GM19324 (cell line): ENCODE measurements around the gene ARMH3.
"Not testable (repeated sequence)": the region's sequence is repeated elsewhere in the genome, so short reads cannot be mapped to it uniquely, and the experiment has no call there.

Experiments
- ATAC-seq: cut with Tn5 transposase; IDR thresholded peaks from one replicate; pipeline ENCODE4 v1.9.1; 2021; ENCODE audit warnings: mild to moderate bottlenecking, moderate library complexity; ENCODE audit not compliant: unreplicated experiment, low FRiP score

ARMH3 gene

DNA sequence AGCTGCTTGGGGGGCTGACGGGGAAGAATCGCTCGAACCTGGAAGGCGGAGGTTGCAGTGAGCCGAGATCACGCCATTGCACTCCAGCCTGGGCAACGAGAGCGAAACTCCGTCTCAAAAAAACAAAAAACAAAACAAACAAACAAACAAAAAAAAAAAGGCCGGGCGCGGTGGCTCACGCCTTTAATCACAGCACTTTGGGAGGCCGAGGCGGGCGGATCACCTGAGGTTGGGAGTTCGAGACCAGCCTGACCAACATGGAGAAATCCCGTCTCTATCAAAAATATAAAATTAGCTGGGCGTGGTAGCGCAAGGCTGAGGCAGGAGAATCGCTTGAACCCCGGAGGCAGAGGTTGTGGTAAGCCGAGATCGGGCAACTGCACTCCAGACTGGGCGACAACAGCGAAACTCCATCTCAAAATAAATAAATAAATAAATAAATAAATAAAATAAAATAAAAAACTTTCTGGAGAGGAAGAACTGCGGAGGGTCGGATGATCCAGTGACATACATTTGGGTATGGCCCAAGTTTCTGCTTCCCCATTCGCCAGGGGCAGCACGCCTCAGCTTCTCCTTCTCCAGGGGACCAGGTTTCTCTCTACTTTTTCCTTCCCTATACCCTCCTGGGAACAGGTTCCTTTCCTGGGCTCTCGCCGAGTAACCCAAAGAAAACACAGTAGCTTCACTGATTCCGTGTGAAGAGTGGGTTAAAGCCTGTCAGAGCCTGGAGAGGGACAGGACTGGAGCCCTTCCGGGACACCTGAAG lies 909 bp downstream of the ARMH3 start:
- ATAC-seq: not testable (repeated sequence)

DNA sequence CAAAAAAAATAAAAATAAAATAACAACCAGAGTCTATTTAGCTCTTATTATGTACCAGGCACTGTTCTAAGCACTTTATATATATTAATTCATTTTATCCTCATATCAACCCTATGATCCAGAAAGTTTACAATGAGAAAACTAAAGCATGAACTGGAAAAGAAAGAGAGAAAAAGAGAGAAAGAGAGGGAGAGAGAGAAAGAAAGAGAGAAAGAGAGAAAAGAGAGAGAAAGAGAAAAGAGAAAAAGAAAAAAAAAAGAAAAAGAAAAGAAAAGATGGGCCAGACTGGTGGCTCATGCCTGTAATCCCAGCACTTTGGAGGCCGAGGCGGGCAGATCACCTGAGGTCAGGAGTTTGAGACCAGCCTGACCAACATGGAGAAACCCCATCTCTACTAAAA lies 9.9 kb downstream of the ARMH3 start:
- ATAC-seq: no peak

DNA sequence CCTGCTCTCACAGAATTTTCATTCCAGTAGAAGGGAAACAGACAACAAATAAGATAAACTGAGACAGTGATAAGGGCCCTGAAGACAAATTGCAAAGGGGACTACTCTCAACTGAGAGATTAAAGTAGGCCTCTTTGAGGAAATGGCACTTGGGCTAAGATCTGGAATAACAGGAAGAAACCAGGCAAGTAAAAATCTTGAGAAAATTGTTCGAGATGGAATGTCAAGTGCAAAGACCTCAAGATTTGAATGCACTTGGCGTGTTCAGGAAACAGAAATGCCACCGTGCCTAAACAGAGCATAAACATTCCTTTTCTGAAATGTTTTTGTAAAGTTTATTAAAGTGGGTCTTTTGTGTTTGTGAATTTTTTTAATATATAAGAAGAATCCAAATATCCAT lies 10.7 kb downstream of the ARMH3 start:
- ATAC-seq: no peak

DNA sequence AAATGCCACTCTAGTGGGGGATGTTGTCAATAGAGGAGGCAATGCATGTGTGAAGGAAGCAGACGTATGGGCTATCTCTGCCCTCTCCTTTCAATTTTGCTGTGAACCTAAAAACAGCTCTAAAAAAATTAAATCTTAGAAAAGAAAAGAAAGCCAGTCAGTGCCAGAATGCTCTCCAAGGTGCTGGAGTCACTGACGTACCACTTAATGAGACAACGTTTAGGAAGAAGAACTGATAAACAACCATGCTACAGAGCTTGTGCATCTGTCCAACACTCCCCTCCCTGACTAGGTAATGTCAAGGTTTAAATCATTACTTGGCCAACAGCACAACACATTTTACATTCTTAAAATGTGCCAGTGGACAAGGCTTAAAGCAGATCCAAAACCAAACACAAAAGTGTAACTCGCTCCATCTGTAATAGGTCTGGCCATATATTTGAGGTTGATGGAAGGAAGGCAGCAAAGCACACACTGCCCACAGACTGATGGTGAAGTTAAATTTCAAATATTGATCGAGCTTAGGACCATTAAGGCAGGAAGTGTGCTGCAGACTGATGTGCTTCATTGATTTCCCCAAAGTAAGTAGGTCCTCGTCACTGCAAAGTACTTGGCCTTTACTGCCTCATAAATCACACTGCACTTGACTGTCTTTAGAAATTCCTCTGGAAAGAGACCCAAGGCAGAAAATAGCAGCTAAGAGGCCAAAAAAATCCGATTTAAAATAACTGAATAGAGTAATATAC lies 15.5 kb downstream of the ARMH3 start:
- no peak for ATAC-seq

DNA sequence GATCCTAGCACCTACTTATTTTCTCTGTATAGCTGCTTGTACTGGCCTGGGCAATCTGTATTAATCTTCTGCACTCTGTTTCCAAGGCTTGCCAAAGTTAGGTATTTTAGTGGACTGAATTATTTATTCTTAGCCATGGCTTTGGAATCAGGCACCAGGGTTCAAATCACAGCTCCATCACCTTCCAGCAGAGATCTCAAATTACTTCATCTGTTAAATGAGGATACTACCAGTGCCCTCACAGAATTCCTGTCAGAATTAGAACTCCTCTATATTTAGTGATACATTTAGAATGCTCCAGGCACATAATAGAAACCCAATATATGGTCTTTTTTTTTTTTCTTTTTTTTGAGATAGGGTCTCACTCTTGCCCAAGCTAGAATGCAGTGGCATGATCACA lies 17.6 kb downstream of the ARMH3 start:
- ATAC-seq: no peak

DNA sequence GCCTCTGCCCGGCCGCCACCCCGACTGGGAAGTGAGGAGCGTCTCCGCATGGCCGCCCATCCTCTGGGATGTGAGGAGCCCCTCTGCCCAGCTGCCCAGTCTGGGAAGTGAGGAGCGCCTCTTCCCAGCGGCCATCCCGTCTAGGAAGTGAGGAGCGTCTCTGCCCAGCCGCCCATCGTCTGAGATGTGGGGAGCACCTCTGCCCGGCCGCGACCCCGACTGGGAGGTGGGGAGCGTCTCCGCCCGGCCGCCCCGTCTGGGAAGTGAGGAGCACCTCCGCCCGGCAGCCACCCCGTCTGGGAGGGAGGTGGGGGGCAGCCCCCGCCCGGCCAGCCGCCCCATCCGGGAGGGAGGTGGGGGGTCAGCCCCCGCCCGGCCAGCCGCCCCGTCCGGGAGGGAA lies 20.2 kb downstream of the ARMH3 start:
- not testable (repeated sequence) for ATAC-seq

DNA sequence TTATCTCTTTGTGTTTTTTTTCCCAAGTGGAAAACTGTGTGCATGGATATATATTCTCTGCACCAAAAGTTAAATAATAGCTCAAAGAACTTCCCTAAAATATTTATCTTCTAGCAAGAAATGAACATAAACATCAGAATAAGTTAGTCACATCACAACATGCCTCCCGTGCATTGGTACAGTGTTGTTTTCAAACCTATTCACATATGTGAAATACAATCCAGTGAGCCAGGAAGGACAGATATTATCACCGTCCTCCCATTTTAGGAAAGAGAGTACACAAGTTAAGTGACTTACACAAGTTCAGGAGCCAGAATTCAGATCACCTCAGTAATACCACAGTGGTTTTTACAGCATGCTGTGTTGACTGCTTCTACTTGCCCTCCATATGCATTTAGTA lies 22.2 kb downstream of the ARMH3 start:
- no peak for ATAC-seq

DNA sequence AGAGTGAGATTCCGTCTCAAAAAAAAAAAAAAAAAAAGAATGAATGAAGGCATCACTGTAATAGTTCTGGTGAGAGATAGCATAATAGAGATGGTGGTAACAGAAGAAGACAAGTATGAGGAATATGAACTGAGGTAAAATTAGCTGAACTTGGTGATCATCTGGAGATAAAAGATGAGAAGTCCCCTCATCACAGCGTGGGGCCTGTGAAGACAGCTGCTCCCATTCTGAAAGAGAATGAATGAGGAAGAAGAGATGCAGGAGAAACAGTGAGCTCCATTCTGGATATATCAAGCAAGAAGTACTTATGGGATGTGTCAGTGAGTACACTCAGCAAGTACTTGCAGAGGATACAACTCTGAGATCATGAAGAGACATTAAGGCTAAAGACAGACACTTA lies 28.7 kb downstream of the ARMH3 start:
- no peak for ATAC-seq

DNA sequence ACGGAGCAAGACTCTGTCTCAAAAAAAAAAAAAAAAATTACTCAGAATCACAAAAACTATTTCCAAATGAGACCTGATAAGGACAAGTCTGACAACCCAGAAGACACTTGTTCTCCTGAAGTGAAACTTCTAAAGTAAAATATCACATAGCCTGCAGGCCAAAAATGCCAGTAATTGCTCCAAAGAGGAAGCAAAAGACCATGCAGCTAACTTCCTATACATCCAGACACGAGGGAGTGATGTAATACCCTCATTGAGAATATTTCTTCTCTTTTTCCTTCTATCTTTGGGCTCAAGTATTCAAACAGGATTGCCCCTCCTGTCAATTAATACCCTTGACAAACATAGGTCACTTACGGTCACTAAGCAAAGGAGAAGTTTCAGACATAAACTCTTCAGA lies 31.2 kb downstream of the ARMH3 start:
- no peak for ATAC-seq

DNA sequence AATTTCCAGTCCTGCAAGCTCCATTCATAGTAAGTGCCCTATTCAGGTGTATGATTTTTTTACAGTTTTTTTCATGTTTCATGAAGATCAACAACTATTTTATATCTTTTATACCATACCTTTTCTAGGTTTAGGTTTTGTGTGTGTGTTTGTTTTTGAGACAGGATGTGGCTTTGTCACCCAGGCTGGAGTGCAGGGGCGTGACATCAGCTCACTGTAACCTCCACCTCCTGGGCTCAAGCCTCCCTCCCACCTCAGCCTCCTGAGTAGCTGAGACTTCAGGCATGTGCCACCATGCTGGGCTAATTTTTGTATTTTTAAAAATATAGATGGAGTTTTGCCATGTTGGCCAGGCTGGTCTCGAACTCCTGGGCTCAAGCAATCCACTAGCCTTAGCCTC lies 35.0 kb downstream of the ARMH3 start:
- ATAC-seq: no peak

DNA sequence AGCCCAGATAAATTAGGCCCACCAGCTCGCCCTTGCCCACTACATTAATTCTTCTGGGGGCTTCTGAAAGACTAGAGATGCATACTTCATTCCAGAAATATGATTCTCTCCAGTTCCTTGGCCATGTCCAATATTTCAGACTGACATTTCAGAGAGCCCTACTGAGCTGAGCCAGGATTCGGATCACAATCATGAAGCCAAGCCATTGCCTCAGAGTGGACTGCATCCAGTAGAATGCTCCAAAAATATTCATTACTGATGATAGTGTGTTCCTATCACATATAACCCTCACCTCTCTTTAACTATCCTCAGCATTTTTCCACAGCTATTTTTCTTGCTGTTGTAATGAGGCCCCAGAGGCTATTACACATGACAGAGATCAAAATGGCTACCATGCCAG lies 38.7 kb downstream of the ARMH3 start:
- ATAC-seq: no peak

DNA sequence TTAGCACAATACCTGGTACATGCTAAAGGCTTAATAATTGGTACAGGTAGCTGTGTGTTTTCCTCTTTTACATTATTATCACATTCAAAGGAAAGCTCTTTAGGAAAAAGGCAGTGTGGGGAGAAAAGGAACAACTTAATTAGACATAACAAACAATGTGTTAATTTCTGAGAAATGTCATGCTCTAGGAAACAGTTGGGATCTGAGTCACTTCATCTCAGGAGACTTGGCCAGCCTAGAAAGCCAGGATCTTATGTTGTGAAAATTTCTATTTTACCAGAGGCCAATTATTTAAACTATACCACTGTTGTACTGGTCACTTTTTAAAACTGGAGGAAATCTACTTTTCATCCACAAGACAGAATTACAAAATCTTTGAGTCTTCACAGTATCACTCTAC lies 39.6 kb downstream of the ARMH3 start:
- ATAC-seq: no peak

DNA sequence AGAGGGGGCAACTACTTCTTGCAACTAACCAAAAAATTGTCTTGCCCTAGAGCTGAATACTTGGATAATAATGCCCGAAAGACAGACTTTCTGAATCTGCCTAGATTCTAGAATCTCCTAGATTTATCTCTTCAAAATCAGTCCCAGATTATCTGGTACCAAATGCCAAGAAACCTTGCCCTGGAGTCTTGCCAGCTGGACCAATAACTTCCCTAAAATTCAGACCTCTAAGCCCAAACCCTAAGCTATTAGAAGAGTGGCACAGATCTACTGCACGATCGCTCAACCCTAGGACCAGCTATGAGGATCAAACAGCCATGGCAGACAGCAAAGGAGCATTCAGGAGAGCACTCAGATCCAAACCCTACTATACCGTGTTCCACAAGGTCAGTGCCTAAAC lies 45.0 kb downstream of the ARMH3 start:
- no peak for ATAC-seq

DNA sequence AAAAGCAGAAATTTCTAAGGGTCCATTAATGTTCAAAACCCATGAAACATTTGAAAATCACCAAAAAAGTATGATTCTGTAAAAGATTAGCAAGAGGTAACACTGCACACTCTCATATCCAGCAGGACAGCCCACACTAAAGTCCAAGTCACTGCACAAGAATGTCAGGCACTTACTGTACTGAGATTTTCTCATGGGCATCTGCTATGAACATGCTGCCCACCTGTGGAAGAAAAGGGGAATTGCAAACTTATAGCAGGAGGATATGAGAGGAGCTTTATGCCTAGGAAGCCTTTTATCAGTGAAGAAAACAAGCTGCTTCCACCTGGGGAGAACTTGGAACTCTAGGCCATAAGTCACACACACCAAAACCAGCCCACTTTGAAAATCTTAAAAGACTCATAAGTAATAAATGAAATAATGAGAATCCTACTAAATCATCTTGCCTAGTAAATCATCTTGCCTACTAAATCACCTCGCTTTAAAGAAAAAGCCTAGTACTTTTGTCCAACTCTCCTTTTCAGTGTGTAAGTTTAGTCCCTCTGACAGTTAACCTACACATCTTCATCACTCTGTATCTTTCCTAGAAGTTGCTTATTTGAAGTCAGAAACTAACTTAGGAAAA lies 46.1 kb downstream of the ARMH3 start:
- ATAC-seq: peak; percentile 47

DNA sequence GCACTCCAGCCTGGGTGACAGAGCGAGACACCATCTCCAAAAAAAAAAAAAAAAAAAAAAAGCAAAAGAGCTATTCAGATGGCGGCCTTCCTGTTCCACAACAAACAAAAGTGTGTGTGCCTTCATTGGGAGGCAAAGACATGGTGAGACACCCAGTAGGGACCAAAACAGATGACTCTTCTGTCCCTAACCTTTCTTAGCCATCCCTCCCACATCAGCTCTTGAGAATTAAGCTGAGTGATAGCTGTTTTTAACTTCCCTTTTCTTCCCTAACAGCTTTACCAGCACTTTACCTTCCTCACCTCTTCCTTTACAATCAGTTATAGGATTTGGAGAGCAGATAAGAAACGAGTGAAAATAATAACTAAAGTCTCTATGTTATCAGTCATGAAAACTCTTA lies 48.2 kb downstream of the ARMH3 start:
- no peak for ATAC-seq

DNA sequence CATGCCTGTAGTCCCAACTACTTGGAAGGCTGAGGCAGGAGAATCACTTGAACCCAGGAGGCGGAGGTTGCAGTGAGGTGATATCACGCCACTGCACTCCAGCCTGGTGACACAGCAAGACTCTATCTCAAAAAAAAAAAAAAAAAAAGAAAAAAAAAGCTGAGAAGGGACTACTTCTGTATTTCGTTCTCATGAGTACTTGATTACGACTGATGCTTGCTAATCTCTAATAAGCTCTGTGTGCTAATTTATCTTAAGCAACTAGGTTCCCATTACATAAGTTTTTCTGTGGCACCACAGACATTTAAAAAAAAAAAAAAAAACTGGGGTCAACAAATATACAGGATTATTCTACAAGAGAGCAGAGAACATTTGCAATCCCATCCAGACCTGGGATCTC lies 48.9 kb downstream of the ARMH3 start:
- not testable (repeated sequence) for ATAC-seq

DNA sequence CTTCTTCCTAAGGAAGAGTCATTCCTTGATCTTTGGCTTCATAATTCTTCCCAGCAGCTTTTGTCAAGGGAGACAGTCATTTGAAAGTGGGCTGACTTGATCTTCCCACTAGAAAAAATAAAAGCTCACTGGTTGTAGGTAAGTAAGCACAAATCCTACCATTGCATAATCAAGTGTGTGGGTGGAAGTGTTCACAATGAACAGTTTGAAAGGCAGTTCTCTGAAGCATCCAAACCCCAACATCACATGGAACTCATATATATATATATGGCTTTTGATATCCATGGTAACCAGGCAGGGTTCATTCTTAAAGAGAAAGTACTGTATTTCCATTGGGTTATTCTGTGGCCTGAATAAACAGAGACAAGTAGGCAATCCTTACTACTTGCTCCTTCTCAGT lies 51.6 kb downstream of the ARMH3 start:
- ATAC-seq: no peak

DNA sequence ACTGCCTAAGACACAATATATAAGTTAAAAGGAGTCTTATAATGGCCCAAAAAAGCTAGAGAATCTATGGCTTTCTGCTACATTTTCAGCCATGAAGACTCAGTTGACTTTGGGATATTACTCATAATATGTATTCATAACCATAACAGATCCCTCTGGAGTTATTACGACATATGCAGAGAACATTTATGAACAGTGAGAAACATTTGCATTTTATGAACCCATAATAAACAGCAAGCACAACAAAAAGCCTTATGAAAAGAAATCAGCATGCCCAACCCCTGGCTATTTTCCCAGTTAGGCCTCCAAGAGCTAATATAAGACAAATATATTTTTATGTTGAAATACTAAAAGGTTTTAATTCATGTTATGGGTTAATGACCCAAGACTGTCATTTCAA lies 52.4 kb downstream of the ARMH3 start:
- ATAC-seq: no peak

DNA sequence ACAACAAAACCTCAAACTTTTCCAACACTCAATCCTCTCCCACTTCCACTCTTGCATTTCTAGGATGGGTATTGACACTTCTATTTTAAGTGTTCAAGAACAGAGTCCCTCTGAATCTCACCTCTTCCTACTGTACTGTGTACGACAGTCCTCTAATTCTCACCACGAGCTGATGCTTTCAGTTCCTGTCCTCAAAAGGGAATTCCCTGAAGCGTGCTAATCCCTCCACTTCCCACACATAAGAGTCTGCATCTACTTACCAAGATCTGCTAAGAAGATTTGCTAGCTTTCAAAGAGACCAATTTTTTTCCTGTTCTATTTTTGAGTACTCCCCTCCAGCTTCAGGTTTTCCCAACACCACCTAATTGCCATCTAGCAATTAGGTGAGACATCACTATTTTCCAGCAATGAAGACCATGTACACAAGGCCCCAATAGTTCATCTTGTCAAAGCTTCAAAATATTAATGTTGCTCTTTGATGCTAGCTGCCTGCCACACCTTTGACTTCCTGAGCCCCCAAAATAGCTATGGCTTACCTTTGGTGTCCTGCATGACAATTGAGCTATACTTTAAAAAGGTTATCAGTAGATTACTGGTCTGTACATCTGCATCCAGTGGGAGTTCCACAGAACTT lies 54.4 kb downstream of the ARMH3 start:
- ATAC-seq: peak; percentile 62

DNA sequence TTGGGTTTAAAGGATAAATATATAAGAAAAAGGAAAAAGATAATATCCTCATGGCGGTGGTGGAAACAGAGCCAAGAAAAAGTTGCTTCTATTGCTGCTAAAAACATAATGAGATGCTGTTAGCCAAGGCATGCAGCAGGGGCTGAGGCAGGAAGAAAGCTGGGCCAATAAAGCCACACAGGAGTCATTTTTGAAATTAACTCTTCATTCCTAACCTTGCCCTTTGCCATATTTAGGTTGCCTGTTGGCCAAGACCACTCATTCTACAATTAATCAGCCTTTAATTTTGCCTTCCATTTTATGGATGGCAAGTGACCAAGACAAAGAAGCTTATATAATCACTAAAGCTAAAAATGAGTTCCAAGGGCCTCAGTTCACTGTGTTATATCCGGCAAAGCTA lies 58.2 kb downstream of the ARMH3 start:
- ATAC-seq: no peak

DNA sequence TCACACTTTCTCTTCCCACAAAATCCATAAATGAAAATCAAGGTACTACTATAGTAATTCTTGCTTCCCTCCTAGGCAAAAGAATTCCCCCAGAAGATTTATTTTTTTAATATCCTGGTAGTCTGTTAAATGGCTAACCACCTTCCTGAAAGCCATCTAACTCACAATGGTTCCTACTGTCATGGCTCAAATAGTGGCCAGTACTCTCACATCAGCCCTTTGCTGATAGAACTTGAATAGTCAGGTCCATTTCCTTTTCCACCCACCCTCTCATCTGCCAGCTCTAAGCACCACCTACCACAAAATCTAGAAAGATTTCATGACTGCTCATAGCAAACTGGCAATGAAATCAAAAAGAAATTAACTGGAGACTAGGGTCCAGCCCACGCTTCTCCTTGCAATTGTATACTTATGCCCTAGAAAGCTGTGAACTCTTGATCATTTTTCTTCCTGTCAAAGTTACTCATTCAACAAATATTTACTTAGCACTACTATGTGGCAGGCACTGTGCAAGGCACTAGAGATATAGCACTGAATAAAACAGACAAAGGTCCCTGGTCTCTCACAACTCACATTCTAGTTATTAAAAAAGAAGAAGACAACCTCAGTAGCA lies 60.4 kb downstream of the ARMH3 start:
- ATAC-seq: no peak
